Uterus (tissue), 2 donors: ENCODE results near the gene GALK2.

Source experiments
- CTCF ChIP-seq, 4 experiments: fragments of 200-600 bp in 2 of 4; fragments of 450-650 bp in 2 of 4; sonication (generic) in 2 of 4; IDR thresholded peaks; one replicate each; pipeline ENCODE4 v1.5.1; 2016 to 2019; ENCODE audit warnings: antibody characterized with exemption in 4 of 4, mild to moderate bottlenecking in 2 of 4, moderate library complexity in 1 of 4
- POLR2A ChIP-seq, 2 donors: fragments of 450-650 bp; IDR thresholded peaks; one replicate each; pipeline ENCODE4 v1.6.1; 2016; ENCODE audit warnings: antibody characterized with exemption in 2 of 2, mild to moderate bottlenecking in 1 of 2, moderate library complexity in 1 of 2

DNA sequence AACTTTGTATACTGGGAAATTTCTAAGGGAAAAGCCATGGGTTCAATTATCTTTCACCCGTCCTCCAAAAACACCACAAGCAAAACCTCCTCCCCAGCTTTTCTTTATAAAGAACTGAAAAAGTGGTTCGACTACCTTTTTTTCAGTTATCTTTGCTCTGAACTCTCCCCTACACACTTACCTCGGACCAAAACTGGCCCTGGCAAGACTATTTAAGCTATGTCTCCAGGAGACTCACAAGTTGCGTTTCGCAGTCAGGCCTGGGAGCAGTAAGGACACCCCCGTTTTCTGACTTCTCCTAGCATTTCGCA lies 15.3 kb upstream of the GALK2 start:
- TF ChIP-seq CTCF (IDR thresholded peaks at IDR 0.05): no peak
- TF ChIP-seq POLR2A (IDR thresholded peaks at IDR 0.05): no peak
